DMS114 treated with DMSO at 0.1 percent for 48 hours (cell line): ENCODE data around the gene KIN.
"Not testable (repeated sequence)": the region's sequence is repeated elsewhere in the genome, so short reads cannot be mapped to it uniquely, and the experiment has no call there.

Experiments used
- DNase-seq: peaks from one replicate; lab custom pipeline; 2025; ENCODE audit not compliant: unreplicated experiment; lab: John Stamatoyannopoulos, UW

The KIN gene

DNA sequence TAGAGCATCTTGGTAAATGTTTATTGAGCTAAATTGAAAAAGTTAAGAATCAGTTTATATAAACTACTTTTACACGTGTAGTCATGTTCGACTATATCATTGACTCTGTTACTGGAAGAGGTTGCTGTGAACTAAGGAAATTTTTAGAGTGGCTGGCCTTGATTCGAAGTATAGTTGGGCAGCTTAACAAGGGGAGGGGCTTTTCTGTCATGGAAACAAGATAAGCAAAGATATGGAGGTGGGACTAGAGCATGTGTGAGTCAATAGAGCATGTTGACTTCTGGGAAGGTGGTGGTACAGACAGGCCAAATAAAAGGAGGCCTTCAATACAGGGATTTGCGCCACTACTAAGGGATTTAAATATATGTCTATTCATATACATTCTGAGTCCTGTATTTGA lies 7.8 kb upstream of the KIN start:
- no peak for DNase-seq

- DNase-seq: no peak
These were observed 6.6 kb upstream of the KIN start for GRCh38 chr10:7794251-7795026.

GRCh38 chr10:7792541-7792940 lies 4.7 kb upstream of the KIN start:
- no peak for DNase-seq

- DNase-seq: no peak
These were observed 1.6 kb upstream of the KIN start for GRCh38 chr10:7789390-7789789.

DNA sequence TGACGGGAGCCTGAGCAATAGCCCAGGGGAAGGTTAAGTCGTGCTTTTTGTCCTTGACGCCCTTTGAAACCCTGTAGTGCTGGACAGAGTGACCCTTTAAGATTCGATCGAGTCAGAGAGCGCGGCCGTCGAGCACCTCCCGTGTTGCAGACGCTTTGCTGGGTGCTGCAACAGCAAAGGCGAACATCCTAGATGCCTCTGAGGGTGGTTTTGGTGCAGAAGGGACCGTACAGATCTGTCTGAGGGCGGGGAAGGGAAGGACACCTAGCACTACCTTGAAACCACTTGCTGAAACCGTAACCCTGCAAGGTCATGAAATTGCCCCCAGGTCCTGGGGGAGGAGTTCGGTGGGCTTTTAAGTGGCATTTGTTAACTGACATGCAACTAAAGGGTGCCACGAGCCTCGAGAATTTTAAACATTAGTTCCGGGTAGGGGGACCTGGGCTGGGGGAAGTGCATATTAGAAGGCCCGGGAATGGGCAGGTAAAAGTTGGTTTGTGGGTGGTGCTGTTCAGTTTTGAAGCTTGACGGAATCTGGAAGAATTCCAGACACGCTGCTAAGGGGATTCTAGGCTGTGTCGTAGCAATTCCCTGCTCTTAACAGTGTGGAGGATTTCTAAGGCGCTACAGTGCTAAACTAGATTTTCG lies 970 bp upstream of the KIN start:
- no peak for DNase-seq

- DNase-seq: no peak
These were observed 490 bp downstream of the KIN start for GRCh38 chr10:7787150-7787856.

- DNase-seq: no peak
These were observed 1.4 kb downstream of the KIN start for GRCh38 chr10:7786430-7786829.

DNA sequence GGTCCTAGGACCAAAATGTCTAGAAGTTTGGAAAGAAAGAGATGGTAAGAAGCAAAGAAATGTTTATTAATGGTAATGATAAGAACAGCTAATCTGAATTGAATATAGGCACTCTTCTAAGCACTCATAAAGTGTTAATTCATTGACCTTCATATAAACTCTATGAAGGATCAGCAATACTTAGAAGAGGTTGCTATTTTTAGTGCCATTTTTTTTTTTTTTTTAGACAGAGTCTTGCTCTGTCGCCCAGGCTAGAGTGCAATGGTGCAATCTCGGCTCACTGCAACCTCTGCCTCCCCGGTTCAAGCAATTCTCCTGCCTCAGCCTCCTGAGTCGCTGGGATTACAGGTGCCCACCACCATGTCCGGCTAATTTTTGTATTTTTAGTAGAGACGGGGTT lies 5.6 kb downstream of the KIN start:
- DNase-seq: not testable (repeated sequence)

DNA sequence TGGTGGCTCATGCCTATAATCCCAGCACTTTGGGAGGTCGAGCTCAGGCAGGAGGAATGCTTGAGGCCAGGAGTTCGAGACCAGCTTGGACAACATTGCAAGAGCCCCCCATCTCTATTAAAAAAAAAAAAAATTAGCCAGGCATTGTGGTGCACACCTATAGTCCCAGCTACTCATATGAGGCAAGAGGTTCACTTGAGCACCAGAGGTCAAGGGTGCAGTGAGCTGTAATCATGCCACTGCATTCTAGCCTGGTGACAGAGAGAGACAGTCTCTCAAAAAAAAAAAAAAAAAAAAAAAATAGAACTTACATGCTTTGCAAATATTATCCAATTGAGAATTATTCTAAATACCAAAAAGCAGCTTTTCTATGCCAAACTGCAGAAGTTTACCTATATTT lies 11.0 kb downstream of the KIN start:
- no peak for DNase-seq

- DNase-seq: no peak
These were observed 13.7 kb downstream of the KIN start for GRCh38 chr10:7773845-7774801.

- no peak for DNase-seq
These were observed 19.4 kb downstream of the KIN start for GRCh38 chr10:7768417-7768816.

GRCh38 chr10:7767209-7767608 lies 20.6 kb downstream of the KIN start:
- no peak for DNase-seq

DNA sequence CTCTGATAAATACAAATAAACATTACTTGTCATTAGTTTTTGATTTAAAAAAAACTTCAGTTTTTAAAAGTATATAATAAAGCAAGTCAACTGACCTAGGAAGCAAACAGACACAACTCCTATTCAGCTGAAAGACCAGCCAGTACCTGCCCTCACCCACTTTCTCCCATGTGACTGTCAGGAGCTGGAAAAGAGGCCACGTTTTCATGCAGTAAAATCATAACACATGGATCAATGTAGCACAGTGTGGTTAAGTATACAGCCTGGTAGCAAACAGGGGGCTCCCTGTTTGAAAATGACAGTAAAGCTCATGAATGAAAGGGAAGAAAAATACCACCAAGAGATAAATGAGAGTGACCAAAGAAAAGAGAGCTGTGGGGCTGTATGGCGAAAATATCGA lies 21.6 kb downstream of the KIN start:
- DNase-seq: no peak

- no peak for DNase-seq
These were observed 23.9 kb downstream of the KIN start for GRCh38 chr10:7763929-7764328.

- DNase-seq: no peak
These were observed 31.3 kb downstream of the KIN start for GRCh38 chr10:7756360-7756992.

DNA sequence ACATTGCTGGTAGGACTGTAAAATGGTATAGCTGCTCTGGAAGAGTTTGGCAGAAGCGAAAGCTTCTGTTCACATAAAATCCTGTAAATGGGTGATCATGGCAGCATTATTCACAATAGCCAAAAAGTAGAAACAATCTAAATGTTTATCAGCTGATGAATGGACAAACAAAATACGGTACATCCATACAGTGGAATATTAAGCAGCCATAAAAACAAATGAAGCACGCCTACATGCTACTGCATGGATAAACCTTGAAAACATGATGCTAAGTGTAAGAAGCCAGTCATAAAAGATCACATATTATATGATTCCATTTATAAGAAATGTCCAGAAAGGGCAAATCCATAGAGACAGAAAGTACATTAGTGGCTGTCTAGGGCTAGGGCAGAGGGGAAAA lies 32.7 kb downstream of the KIN start:
- DNase-seq: no peak

DNA sequence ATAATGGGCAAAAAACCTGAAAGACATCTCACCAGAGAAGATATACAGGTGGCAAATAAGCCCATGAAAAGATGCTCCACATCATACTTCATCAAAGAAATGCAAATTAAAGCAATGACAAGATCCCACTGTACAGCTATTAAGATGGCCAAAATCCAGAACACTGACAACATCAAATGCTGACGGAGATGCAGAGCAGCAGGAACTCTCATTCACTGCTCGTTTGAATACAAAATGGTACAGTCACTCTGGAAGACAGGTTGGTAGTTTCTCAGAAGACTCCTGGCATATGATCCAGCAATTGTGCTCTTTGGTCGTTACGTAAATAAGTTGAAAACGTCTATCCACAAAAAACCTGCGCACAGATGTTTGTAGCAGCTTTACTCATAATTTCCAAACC lies 35.5 kb downstream of the KIN start:
- no peak for DNase-seq

GRCh38 chr10:7750222-7750621 lies 37.6 kb downstream of the KIN start:
- DNase-seq: no peak

DNA sequence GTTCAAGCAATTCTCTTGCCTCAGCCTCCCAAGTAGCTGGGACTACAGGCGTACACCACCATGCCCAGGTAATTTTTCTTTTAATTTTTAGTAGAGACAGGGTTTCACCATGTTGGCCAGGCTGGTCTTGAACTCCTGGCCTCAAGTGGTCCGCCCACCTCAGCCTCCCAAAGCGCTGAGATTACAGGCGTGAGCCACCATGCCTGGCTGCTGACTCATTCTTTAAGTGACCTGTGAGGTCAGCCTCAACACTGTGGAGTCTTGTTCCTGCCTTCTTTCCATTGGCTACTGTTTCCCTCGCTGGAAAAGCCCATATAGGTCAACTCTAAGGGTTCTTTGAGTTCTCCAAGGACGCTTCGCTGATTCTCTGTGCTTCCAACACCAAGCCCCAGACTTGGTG lies 39.2 kb downstream of the KIN start:
- not testable (repeated sequence) for DNase-seq

DNA sequence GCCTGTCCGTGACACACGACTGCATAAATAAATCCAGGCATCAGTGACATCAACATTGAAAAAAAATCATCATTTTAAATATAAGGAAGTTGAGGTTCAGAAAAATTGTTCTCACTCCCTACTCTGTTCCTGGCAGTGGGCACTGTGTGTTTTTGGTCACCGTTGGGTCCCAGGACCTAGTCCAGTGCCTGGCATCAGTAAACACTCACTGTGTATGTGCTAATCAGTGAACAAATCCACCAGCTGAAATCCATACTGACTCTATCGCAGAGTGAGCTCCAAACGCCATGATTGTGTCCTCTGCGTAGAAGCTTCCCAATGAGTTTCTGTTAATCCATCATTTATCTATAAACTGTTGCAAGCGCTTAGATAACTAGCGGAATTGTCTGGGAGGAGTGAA lies 43.5 kb downstream of the KIN start:
- DNase-seq: no peak
